GM11168 (cell line): ENCODE results near the gene MUC4.
"Not testable (repeated sequence)": the region's sequence is repeated elsewhere in the genome, so short reads cannot be mapped to it uniquely, and the experiment has no call there.

Experiments
- in situ Hi-C: fragments of 300-500 bp; cut with MboI; formaldehyde crosslinking; loops from one replicate; pipeline ENCODE4 v1.12.0; 2022; ENCODE audit warnings: low sequenced_read_pairs; ENCODE audit not compliant: unreplicated experiment

Gene MUC4

DNA sequence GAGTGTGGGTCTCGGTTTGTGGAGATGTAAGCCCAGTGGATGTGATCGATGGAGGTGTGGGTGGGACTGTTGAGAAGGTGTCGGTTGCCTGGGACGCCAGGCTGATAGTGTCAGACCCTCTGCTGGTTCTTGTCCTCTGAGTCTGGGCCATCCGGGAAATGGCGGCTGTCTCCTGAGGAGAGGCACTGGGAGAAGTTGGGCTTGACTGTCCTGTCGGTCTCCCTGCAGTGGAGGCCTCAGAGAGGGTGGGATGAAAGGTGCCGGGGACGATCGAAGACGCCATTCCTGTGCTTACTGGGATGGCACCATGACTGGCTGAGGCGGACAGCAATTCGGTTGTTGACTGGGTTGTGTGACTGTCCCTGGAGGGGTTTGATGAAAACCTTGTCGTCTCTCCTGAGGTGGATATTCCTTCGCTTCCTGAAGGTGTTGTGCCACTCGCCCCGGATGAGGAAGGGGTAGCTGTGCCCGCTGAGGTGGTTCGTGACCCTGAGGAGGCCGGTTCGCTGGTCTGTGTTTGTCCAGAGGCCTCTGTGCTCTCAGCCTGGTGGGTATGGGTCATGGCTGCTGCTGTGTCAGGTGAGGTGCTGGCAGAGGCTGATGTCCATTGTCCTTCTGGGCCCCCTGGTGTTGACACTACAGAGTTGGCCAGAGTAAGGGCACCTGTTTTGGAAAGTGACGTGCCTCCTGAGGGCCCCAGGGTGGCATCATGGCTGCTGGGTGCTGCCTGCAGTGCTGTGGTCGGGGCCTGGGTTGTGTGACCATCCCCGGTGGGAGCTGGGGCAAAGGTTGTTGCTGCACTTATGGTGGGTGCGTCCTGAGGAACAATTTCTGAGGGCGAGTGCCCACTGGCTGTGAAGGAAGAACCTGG is 22.8 kb downstream of the MUC4 start:
- in situ Hi-C loops = no loop called here

DNA sequence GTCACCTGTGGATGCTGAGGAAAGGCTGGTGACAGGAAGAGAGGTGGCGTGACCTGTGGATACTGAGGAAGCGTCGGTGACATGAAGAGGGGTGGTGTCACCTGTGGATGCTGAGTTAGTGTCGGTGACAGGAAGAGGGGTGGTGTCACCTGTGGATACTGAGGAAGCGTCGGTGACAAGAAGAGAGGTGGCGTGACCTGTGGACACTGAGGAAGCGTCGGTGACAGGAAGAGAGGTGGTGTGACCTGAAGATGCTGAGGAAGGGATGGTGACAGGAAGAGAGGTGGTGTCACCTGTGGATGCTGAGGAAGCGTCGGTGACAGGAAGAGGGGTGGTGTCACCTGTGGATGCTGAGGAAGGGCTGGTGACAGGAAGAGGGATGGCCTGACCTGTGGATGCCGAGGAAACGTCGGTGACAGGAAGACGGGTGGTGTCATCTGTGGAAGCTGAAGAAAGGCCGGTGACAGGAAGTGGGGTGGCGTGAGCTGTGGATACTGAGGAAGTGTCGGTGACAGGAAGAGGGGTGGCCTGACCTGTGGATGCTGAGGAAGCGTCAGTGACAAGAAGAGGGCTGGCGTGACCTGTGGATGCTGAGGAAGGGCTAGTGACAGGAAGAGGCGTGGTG is 25.8 kb downstream of the MUC4 start:
- in situ Hi-C loops = not testable (repeated sequence)

DNA sequence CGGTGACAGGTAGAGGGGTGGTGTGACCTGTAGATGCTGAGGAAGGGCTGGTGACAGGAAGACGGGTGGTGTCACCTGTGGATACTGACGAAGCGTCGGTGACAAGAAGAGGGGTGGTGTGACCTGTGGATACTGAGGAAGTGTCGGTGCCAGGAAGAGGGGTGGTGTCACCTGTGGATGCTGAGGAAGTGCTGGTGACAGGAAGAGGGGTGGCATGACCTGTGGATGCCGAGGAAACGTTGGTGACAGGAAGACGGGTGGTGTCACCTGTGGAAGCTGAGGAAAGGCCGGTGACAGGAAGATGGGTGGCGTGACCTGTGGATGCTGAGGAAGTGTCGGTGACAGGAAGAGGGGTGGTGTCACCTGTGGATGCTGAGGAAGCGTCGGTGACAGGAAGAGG is 27.7 kb downstream of the MUC4 start:
- in situ Hi-C loops = not testable (repeated sequence)

DNA sequence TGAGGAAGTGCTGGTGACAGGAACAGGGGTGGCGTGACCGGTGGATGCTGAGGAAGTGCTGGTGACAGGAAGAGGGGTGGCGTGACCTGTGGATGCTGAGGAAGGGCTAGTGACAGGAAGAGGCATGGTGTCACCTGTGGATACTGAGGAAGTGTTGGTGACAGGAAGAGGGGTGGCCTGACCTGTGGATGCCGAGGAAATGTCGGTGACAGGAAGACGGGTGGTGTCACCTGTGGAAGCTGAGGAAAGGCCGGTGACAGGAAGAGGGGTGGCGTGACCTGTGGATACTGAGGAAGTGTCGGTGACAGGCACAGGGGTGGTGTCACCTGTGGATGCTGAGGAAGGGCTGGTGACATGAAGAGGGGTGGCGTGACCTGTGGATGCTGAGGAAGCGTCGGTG is 30.5 kb downstream of the MUC4 start:
- in situ Hi-C loops = not testable (repeated sequence)

DNA sequence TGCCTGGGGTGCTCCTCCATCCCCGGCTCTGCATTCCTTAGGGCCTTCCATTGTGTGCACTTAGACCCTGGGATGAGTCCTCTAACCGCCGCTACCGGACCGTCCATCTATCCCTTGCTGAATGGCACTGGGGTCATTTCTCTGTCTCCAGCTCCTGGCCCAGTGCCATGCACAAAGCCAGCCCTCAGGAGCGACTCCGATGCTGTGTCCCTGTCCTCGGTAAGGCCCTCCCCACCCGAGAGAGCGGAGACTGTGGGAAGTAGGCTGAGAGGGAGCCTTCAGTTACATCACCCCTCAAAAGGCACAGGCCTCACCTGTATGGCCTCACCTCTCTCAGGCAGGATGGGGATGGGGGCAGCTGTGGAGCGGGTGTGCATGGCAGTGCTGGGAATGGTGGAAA is 33.8 kb downstream of the MUC4 start:
- in situ Hi-C loops = no loop called here

DNA sequence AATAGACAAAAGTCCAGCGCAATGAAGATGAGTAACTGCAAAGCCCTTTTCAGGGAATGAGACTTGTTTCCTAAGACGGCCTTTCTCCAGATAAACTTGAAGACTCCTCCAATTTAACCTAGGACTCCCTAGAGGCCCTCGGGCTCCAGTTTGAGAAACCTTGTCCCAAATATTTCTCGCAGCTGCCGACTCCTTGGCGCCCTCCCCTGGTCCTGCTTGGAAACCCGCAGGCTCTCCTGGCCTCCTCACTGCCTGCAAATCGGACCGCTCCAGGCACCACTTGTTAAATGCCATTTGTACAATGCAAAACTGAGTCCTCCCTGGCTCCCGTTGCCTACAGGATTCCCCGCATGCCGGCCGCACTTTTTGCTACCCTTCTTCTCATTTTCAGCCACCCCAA is 36.8 kb downstream of the MUC4 start:
- in situ Hi-C loops = no loop called here

DNA sequence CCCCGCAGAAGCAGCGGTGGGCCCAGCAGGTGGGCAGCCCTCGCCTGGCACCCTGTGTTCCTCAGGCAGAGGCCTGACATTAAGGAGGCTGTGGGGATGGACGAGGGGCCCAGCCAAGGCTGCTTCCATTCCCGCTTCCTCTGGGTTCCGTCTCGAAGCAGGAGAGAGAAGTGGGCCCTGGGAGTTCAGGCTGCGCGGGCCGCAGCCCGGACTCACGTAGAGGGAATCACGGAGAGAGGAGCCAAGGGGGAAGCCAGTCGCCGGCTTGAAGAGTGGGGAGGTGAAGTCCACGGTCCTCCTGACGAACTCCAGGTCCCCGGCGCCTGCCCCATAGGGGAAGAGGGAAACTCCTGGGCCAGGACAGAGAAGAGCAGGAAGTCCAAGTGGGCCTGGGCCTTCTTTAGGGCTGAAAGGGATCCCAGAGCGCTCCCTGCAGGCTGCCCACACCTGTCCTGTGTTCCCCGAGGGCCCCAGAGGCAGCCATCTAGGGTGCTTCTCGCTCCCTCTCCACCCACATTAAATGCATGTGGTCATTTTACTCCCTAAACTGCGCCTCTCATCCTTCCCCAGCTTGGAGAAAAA is 37.7 kb downstream of the MUC4 start:
- in situ Hi-C loops = no loop called here

DNA sequence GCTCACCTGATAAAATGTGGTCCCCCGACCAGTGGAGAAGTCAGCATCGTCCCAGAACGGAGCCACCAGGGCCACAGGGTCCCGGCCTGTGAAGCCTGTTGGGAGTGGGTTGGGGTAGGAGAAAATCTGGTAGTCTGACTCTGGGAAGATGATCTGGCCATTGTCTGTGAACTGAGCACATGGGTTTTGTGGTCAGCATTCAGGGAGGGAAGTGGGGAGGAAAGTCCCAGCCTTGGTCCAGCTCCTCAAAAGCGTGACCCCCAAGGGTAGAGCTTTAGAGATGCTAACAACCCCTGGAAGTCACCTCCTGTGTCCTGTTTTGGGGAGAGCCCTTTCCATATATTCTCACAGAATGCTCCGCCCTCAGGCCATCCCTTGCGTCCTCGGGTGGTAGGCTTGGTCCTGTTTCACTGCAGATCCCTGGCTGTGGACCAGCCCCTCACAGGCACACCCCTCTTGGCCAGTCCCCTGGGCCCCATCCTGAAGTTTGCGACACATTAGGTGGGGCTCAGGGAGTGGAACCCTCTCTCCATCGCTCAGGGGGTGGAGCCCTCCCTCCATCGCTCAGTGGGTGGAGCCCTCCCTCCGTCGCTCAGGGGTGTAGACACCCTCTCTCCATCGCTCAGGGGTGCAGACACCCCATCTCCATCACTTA is 40.0 kb downstream of the MUC4 start:
- in situ Hi-C loops = no loop called here

DNA sequence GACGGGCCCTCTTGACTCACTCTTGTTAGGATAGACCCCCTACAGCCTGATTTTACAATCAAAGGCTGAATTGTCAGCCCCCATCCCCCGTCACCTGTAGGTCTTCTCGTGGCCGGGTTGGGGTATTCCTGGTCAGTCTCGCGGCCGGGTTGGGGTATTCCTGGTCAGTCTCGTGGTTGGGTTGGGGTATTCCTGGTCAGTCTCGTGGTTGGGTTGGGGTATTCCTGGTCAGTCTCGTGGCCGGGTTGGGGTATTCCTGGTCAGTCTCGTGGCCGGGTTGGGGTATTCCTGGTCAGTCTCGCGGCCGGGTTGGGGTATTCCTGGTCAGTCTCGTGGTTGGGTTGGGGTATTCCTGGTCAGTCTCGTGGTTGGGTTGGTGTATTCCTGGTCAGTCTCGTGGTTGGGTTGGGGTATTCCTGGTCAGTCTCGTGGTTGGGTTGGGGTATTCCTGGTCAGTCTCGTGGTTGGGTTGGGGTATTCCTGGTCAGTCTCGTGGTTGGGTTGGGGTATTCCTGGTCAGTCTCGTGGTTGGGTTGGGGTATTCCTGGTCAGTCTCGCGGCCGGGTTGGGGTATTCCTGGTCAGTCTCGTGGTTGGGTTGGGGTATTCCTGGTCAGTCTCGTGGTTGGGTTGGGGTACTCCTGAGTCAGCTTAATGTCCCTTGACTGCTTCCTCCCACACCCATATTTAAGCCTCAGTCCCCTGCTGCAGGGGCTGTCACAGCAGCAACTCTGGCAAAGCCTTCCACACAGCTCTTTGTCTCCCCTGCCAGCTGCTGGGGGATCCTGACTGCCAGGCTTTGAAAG is 40.7 kb downstream of the MUC4 start:
- in situ Hi-C loops = not testable (repeated sequence)

DNA sequence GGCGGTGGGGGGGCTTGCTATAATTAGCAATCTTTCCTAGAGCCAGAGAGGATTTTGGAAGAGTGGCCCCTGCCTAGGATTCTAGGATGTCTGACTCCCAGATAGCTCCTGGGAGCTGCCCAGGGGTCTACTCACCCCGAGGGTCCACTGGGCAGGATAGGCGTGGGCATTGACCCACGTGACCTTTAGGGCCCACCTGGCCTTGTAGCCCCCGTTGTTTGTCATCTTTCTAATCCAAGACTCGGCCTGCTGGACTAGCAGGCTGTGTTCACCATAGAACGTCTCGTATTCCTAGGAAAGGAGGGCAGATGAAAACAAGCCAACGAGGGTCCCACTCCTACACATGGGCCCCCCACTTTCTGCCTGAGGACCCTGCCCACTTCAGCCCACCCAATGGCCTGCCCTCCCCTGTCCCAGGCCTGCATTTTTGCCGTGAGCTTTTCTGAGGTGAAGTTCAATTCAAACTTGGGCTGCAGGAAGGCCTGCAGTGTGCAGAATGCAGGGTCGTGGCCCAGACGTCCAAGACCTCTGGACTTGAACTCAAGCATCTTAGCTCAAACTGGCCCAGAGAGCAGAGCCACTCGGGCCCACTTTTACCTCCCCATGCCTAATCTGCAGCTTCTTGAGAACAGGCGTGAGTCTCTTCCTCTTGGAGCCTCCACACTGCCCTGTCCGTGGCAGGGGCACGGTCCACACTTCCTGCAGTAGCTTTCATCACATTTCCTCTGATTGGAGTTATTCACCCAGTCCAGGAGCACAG is 41.5 kb downstream of the MUC4 start:
- in situ Hi-C loops = no loop called here

DNA sequence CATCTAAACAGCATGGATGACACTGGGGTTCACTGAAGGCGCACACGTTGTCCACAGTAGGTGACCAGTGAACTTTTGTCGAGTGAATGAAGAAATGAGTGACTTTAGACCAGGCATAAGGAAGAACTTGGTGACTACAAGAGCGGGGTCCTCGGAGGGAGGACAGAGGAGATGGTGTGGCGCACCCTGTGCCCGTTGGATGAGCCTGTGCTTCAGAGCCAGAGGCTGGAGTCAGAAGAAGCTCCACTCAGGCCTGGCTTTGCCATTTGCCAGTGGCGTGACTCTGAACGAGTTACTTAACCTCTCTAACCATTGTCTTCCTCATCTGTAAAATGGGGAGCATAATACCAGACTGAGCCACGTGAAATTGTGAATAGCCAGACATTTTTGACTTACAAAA is 42.2 kb downstream of the MUC4 start:
- in situ Hi-C loops = no loop called here

DNA sequence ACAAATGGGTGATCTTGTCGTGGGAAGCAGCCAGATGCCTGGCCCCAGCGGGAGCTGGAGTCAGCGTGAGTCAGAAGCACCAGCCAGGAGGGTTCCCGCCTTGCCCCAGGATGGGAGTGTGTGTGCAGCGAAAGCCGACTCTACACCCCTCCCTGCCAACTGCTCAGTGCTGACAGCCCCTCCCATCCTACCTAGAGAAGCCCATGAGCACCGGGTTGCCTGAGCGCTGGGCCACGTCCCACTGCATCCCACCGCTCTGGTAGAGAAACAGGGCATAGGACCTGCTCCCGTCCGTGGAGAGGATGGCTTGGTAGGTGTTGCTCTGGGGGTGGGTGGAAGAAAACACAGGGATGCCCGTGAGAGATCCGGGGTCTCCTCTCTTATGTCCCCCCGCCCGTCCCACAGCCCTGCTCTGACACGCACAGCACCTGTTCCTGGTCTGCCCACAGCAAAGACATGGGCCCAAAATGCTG is 42.9 kb downstream of the MUC4 start:
- in situ Hi-C loops = no loop called here

DNA sequence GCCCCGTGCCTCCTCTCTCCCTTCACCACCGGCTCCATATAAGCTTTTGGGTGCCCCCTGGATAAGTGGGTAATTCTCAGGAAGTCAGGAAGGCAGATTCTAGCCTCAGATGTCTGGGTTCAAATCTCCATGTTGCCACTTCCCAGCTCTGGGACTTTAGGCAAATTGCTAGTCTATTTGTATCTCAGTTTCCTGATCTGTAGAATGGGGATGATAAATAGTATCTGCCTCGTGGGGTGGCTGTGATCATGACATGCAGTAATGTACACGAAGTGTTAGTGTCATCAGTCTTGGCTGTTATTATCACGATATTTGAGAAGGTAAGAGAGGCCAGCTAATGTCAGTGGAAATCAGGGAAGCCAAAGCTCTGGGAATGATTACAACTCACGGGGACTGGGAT is 43.3 kb downstream of the MUC4 start:
- in situ Hi-C loops = no loop called here

DNA sequence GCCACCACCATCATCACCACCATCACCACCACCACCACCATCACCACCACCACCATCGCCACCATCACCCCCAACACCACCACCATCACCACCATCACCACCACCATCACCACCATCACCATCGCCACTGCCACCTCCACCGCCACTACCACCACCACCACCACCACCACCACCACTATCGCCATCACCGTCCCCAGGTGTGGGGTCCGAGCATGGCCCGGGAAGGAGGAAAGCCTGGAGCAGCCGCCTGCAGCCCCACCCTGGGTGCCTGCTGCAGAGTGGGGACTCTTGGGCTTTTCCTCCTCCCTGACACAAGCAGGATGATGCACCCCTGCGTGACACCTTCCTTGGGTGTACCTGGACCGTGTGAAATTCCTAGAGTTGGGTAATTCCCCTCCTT is 43.9 kb downstream of the MUC4 start:
- in situ Hi-C loops = no loop called here

DNA sequence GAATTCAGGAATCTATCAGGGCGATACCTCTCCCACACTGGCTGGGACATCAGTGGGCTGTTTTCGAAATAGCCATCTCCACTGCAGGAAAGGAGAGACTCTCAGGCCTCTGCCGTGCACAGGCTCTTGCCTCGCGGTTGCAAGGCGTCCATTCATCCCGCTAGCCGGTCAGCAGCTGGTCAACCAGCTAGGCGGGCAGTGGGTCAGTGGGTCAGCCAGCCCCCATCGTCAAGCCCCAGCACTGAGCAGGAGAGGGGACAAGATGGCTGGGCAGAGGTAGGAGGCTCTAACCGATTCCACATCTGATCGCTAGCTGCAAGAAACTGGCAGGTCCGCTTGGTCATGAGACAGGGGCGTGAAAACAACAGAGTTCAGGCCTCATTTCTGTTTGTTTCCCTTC is 45.1 kb downstream of the MUC4 start:
- in situ Hi-C loops = no loop called here

DNA sequence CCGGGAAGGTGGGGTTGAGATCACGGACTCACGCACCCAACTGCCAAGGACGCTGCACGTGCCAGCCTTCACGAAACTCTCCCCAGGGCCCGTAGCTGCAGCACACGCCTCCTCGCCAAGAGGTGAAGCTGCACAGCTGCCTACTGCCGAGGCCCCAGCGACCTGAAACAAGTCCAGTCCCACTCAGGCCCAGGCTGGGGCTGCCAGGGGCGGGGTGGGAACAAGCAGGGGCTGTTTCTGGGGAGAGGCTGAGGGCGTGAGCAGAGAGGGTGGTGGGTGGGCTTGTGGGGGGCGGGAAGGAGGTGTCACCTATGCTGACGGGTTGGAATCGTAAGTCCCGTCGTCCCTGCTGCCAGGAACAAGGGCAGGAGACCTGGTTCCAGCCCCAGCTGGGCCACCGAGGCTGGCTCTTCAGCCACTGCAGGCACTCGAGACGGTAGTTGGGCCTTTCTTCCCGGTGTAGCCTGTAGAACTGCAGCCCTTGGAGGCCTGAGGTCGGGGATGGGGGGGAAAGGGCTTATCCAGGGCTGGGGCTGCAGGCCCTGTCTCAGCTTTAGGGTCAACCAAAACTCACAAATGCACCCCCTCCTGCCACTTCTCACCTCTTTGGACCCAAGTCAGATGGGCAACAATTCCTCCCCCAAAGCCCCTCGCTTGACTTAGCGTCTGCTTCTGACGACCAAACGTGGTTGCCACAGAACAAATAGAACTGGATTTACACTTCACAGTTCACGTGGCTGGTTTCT is 46.6 kb downstream of the MUC4 start:
- in situ Hi-C loops = no loop called here

DNA sequence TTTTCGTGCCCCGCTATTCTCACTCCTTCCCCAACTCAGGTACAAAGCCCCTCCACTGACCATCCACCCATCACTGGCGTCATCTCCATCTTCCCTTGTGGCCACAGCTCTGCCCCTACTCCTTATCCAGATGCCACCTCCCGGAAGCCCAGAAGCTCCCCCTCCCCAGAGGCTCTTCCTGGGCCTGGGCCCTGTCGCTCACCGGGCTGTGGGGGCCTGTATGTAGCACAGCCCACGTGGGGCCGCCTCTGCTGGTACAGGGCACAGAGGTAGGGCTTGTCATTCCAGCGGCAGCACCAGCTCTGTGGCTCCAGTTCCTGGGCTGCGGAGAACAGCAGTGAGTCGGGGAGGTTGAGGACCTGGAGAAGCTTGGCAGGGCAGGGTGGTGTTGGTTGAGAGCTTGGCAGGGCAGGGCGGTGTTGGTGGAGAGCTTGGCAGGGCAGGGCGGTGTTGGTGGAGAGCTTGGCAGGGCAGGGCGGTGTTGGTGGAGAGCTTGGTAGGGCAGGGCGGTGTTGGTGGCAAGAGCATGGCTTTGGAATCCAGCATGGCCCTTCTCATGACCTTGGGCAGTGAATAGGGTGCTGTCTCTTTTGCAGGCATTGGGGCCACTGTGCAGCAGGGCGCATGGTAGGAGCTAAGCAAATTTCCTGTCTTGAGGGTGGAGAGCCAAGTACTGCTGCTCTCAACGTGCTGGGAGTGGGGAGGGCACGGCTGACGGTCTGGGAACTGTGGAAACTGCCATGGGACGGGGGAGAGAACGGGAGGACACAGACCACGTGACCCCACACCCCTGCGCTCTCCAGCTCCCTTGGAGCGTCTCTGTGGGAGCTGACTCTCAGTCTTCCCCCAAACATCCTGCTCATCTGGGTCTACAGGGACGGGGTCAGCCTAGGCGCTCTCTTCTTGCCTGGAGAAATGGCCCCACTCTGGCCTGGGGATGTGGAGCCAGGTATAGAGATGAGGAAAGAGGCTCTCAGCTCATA is 47.6 kb downstream of the MUC4 start:
- in situ Hi-C loops = no loop called here
